Adrenal gland (tissue), 5 donors: ENCODE data around the gene INSYN1.

Experiments used
- POLR2A ChIP-seq, 2 donors: fragments of 450-650 bp; IDR thresholded peaks; one replicate each; pipeline ENCODE4 v1.6.1; 2017; ENCODE audit warnings: antibody characterized with exemption in 2 of 2, mild to moderate bottlenecking in 2 of 2, moderate library complexity in 1 of 2
- TF ChIP-seq, protein P1 (sequence below), 6 experiments: fragments of 450-650 bp in 4 of 6; fragments of 200-600 bp in 2 of 6; sonication (generic) in 1 of 6; IDR thresholded peaks; 1 replicate in 5 of 6; 2 replicates in 1 of 6; pipeline versions ENCODE4 v1.5.1 to v1.8.0; 2016 to 2021; ENCODE audit warnings: antibody characterized with exemption in 6 of 6, mild to moderate bottlenecking in 2 of 6, moderate library complexity in 1 of 6
- donor health status: DM: no; HTN: no; CAD: no.

DNA sequence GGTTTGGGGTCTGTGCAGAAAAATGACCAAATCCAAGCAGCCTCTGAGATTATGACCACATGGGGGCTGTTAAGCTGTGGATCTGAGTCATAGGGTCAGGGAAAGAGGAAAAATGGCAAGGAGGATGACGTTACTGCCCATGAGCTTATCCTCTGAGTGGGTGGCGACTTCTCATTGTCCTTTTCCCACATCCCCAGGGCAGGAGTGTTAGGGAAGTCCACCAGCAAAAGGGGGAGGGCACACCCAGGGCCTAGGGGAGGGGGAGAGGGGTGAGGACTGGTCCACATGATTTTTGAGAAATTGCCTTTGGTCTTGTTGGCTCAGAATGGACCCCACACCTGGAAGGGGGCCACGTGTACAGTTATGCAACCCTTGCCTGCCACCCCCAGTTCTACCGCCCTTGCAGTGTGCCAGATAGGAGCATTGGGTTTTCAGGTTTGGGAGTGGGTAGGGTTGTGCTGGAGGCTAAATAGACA lies 66.3 kb downstream of the INSYN1 start:
- TF ChIP-seq, protein P1, sequence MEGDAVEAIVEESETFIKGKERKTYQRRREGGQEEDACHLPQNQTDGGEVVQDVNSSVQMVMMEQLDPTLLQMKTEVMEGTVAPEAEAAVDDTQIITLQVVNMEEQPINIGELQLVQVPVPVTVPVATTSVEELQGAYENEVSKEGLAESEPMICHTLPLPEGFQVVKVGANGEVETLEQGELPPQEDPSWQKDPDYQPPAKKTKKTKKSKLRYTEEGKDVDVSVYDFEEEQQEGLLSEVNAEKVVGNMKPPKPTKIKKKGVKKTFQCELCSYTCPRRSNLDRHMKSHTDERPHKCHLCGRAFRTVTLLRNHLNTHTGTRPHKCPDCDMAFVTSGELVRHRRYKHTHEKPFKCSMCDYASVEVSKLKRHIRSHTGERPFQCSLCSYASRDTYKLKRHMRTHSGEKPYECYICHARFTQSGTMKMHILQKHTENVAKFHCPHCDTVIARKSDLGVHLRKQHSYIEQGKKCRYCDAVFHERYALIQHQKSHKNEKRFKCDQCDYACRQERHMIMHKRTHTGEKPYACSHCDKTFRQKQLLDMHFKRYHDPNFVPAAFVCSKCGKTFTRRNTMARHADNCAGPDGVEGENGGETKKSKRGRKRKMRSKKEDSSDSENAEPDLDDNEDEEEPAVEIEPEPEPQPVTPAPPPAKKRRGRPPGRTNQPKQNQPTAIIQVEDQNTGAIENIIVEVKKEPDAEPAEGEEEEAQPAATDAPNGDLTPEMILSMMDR (IDR thresholded peaks at IDR 0.05), result no peak
- TF ChIP-seq POLR2A (IDR thresholded peaks at IDR 0.05), result peak in 1 of 2 donors; percentile 67
